Endothelial cell (in vitro differentiated cells): ENCODE measurements around the gene CENPO. TPM values are rescaled to one million over a fixed set of nuclear protein-coding genes. Genes with fewer than 3 reads are reported as not detected.

Experiments
- DNase-seq: peaks from one replicate; pipeline ENCODE4 v3.0.0; 2021; ENCODE audit warnings: low spot score
- H3K27ac Mint-ChIP-seq: one replicate; pipeline ENCODE4 v1.8.0; 2021; ENCODE audit warnings: mixed read lengths, inconsistent platforms; ENCODE audit not compliant: unreplicated experiment
- H3K27me3 Mint-ChIP-seq: one replicate; pipeline ENCODE4 v1.8.0; 2021; ENCODE audit warnings: mild to moderate bottlenecking, moderate library complexity, mixed read lengths, inconsistent platforms; ENCODE audit not compliant: unreplicated experiment
- H3K36me3 Mint-ChIP-seq: one replicate; pipeline ENCODE4 v1.8.0; 2021; ENCODE audit warnings: mild to moderate bottlenecking, low read depth, mixed read lengths, inconsistent platforms; ENCODE audit not compliant: unreplicated experiment
- H3K4me1 Mint-ChIP-seq: one replicate; pipeline ENCODE4 v1.8.0; 2021; ENCODE audit warnings: mild to moderate bottlenecking, mixed read lengths, inconsistent platforms; ENCODE audit not compliant: unreplicated experiment
- H3K4me3 Mint-ChIP-seq: one replicate; pipeline ENCODE4 v1.8.0; 2021; ENCODE audit warnings: mild to moderate bottlenecking, mixed read lengths, inconsistent platforms; ENCODE audit not compliant: unreplicated experiment
- H3K9me3 Mint-ChIP-seq: one replicate; pipeline ENCODE4 v1.8.0; 2021; ENCODE audit warnings: mixed read lengths, inconsistent platforms; ENCODE audit not compliant: unreplicated experiment
- total RNA-seq: library from RNA; stranded (reverse); fragmentation: NEBNext Ultra II Directional; extraction: Animal tissue kit (Norgen Biotek cat#: 25700); gene quantifications from one replicate; pipeline ENCODE4 v1.2.1, GENCODE V29; 2021; ENCODE audit not compliant: unreplicated experiment
- TF ChIP-seq, protein P1 (sequence below): fragments of 200-600 bp; sonication (generic); IDR thresholded peaks from one replicate; pipeline ENCODE4 v1.5.0; 2021; ENCODE audit warnings: antibody characterized with exemption; ENCODE audit not compliant: unreplicated experiment

The CENPO gene
- total RNA-seq, 1 donor from 2014 or later = 18.7 TPM

DNA sequence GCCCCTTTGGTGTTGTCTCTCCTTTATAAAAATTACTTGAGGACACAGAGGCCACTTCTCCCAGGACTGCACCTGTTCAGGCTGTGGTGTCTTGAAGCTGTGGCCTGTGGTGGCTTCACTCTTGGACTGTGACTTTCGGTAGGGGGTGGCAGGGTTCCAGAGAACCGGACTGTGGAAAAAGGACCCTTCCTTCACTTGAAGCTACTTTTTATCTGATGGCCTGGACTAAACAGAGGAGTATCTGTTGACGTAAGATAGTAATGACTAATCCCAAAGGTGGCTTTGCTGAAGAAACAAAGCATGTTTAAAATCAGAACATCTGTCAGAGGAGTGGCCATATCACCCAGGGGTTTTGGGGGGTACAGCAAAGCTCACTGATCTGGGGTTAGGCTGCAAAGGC is 60.8 kb downstream of the CENPO start:
- no peak overlapping the region for H3K27ac Mint-ChIP-seq
- peaks cover 4% of the 10 kb centered on the region for H3K4me1 Mint-ChIP-seq
- peaks cover 10% of the 10 kb centered on the region for H3K27me3 Mint-ChIP-seq
- TF ChIP-seq, protein P1, sequence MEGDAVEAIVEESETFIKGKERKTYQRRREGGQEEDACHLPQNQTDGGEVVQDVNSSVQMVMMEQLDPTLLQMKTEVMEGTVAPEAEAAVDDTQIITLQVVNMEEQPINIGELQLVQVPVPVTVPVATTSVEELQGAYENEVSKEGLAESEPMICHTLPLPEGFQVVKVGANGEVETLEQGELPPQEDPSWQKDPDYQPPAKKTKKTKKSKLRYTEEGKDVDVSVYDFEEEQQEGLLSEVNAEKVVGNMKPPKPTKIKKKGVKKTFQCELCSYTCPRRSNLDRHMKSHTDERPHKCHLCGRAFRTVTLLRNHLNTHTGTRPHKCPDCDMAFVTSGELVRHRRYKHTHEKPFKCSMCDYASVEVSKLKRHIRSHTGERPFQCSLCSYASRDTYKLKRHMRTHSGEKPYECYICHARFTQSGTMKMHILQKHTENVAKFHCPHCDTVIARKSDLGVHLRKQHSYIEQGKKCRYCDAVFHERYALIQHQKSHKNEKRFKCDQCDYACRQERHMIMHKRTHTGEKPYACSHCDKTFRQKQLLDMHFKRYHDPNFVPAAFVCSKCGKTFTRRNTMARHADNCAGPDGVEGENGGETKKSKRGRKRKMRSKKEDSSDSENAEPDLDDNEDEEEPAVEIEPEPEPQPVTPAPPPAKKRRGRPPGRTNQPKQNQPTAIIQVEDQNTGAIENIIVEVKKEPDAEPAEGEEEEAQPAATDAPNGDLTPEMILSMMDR = no peak
- H3K36me3 Mint-ChIP-seq = peaks cover 45% of the 10 kb centered on the region
- H3K9me3 Mint-ChIP-seq = no peaks in the 10 kb centered on the region
- H3K4me3 Mint-ChIP-seq = no peak overlapping the region
- no peak for DNase-seq

DNA sequence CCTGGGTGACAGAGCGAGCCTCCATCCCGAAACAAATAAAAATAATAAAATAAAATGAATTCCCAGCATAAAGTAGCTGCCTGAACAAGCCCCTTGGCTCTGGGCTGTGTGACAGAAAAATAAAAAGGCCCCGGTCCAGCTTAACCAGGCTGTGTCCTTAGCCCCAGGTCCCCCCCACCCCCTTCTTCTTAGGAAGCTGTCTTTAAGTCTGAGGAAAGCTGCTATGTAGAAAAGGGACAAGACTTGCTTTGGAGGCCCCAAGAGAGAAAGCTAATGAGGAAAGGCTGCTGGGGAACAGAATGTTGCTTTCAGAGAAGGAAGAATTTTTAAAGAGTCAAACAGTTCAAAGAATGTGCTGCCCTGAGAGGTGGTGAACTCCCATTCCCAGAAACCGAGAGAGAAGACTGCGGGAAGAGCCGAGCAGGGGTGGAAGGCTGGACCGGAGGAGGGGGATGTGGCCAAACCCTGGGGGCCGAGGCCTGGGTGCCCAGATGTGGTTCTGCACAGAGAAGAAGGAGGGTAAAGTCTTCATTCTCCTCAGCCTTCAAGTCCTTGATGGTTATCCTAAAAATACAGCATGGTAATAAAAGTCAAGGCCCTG is 61.9 kb downstream of the CENPO start:
- H3K9me3 Mint-ChIP-seq = no peaks in the 10 kb centered on the region
- TF ChIP-seq, protein P1 = no peak
- no peak for DNase-seq
- H3K27me3 Mint-ChIP-seq = peaks cover 9% of the 10 kb centered on the region
- H3K4me3 Mint-ChIP-seq = no peak overlapping the region
- H3K27ac Mint-ChIP-seq = no peak overlapping the region
- peaks cover 44% of the 10 kb centered on the region for H3K36me3 Mint-ChIP-seq
- H3K4me1 Mint-ChIP-seq = peaks cover 4% of the 10 kb centered on the region

DNA sequence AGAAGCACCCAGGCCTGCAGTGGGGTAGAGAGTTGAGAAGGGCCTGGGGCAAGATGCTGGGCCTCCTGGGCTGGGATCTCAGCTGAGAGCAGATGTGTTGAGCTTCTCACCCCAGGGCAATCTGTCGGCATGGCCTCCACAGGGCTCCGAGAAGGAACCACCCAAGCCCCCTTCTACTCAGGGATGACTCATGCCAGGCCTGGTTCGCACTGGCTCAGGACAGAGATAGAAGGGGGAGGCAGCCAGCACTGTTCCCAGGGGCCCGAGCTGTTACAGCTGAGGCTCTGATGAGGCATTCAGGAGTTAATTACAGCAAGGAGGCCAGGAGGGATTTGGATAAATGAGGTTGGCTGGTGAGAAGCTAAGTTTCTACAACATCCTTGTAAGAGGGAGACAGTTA is 62.5 kb downstream of the CENPO start:
- H3K9me3 Mint-ChIP-seq = no peaks in the 10 kb centered on the region
- H3K27me3 Mint-ChIP-seq = peaks cover 6% of the 10 kb centered on the region
- H3K36me3 Mint-ChIP-seq = peaks cover 38% of the 10 kb centered on the region
- TF ChIP-seq, protein P1 = no peak
- no peak overlapping the region for H3K4me3 Mint-ChIP-seq
- H3K4me1 Mint-ChIP-seq = peaks cover 4% of the 10 kb centered on the region
- no peak overlapping the region for H3K27ac Mint-ChIP-seq
- DNase-seq = no peak

DNA sequence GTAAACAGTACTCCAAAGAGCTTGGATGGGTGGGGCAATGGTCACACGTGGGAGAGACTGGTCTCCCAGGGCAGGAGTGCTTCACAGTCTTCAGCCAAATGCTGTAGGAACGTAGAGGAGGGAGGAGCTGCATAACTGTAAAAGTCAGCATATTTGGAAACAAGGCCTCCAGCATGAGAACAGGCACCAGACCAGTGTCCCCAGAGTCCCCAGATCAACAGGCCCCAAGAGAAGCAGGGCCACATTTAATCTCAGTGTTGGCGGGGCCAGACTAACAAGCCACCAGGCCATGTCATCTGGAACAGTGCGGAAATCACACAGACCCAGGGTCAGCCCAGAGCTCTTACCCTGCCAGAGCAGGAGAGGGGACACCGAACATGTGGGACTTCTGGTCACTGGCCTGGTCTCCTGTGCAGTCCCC is 63.6 kb downstream of the CENPO start:
- H3K4me3 Mint-ChIP-seq = peak overlapping the region; percentile 51
- H3K4me1 Mint-ChIP-seq = peaks cover 4% of the 10 kb centered on the region
- DNase-seq = no peak
- peaks cover 29% of the 10 kb centered on the region for H3K36me3 Mint-ChIP-seq
- TF ChIP-seq, protein P1 = no peak
- H3K27me3 Mint-ChIP-seq = peaks cover 6% of the 10 kb centered on the region
- no peak overlapping the region for H3K27ac Mint-ChIP-seq
- no peaks in the 10 kb centered on the region for H3K9me3 Mint-ChIP-seq

- H3K9me3 Mint-ChIP-seq = no peaks in the 10 kb centered on the region
- peak overlapping the region; percentile 45 for H3K4me3 Mint-ChIP-seq
- peaks cover 4% of the 10 kb centered on the region for H3K4me1 Mint-ChIP-seq
- TF ChIP-seq, protein P1 = no peak
- peaks cover 28% of the 10 kb centered on the region for H3K36me3 Mint-ChIP-seq
- peaks cover 6% of the 10 kb centered on the region for H3K27me3 Mint-ChIP-seq
- no peak for DNase-seq
- no peak overlapping the region for H3K27ac Mint-ChIP-seq
Observed at GRCh38 chr2:24857746-24858145, 64.5 kb downstream of the CENPO start.
